HepG2 (cell line): ENCODE results near the gene DCDC2. TPM values are rescaled to one million over a fixed set of nuclear protein-coding genes. Genes with fewer than 3 reads are reported as not detected.
A peak's percentile ranks its signal among the peaks of the same experiment; 100 is the strongest.

Source experiments
- ATAC-seq: fragments of 200-7000 bp; cut with Tn5 transposase; 3 replicates; pipeline ENCODE4 v1.9.1; 2020; ENCODE audit warnings: mild to moderate bottlenecking, moderate library complexity
- BruUV-seq: library from RNA; stranded (reverse); fragments of 400-500 nt; replicated peaks from 2 replicates; lab custom pipeline; 2021; lab: Mats Ljungman, UMichigan
- CTCF ChIA-PET: fragments of 300-600 bp; formaldehyde crosslinking; extraction: SDS; loops from one replicate; lab custom pipeline; 2021; ENCODE audit warnings: low total read pairs, inconsistent platforms, low intra/inter-chr PET ratio; lab: Yijun Ruan, JAX
- POLR2A ChIA-PET: fragments of 350-600 bp; sonication (Branson Sonifier 250); formaldehyde crosslinking; loops from one replicate; lab custom pipeline; 2020; ENCODE audit warnings: antibody characterized with exemption, inconsistent platforms; lab: Yijun Ruan, JAX
- DNase-seq: peaks from one replicate; pipeline ENCODE4 v3.0.0-alpha.2; 2015; ENCODE audit warnings: low spot score
- FAIRE-seq: peaks from 3 replicates; lab custom pipeline; 2011; peaks lifted over from hg19 to GRCh38; lab: Jason Lieb, UNC
- H2AFZ ChIP-seq: one replicate; pipeline ENCODE4 v1.6.1; 2011; ENCODE audit warnings: low read length, inconsistent platforms
- H3K27ac ChIP-seq: fragments of 300-600 bp; 3 replicates; pipeline ENCODE4 v1.8.0; 2011; ENCODE audit warnings: mixed run types, mild to moderate bottlenecking, mixed read lengths, low read length, inconsistent platforms; ENCODE audit not compliant: insufficient read depth; ENCODE audit errors: extremely low read length
- H3K27me3 ChIP-seq, 2 experiments: fragments of 200-600 bp in 1 of 2; 2 replicates in 1 of 2; 3 replicates in 1 of 2; pipeline versions ENCODE4 v1.6.0 to v1.8.0; 2011; ENCODE audit warnings: low read length in 2 of 2, mild to moderate bottlenecking in 2 of 2, moderate library complexity in 2 of 2, inconsistent platforms in 1 of 2; ENCODE audit not compliant: insufficient read depth in 2 of 2, control insufficient read depth in 1 of 2
- H3K36me3 ChIP-seq, 2 experiments: fragments of 200-600 bp in 1 of 2; replicated peaks in 1 of 2; 2 replicates in 1 of 2; 3 replicates in 1 of 2; pipeline versions ENCODE4 v1.5.1 to v1.8.0; 2011; ENCODE audit warnings: low read length in 2 of 2, inconsistent platforms in 1 of 2; ENCODE audit not compliant: insufficient read depth in 2 of 2, control insufficient read depth in 1 of 2
- H3K4me1 ChIP-seq: 2 replicates; pipeline ENCODE4 v1.5.1; 2012; ENCODE audit warnings: low read length, inconsistent platforms; ENCODE audit not compliant: insufficient read depth
- H3K4me2 ChIP-seq: 2 replicates; pipeline ENCODE4 v1.6.0; 2011; ENCODE audit warnings: low read depth, low read length, inconsistent platforms
- H3K4me3 ChIP-seq, 3 experiments: fragments of 200-600 bp in 1 of 3; sonication (generic), shearing (Covaris generic) in 1 of 3; replicated peaks in 1 of 3; 2 replicates each; pipeline ENCODE4 v1.5.1; 2011 to 2016; ENCODE audit warnings: low read length in 3 of 3, inconsistent platforms in 2 of 3, low read depth in 2 of 3, mild to moderate bottlenecking in 2 of 3, control low read depth in 1 of 3, mixed read lengths in 1 of 3; ENCODE audit not compliant: insufficient read depth in 1 of 3
- H3K79me2 ChIP-seq: one replicate; pipeline ENCODE4 v1.6.1; 2011; ENCODE audit warnings: low read length, inconsistent platforms; ENCODE audit not compliant: insufficient read depth
- H3K9ac ChIP-seq: 2 replicates; pipeline ENCODE4 v1.6.0; 2011; ENCODE audit warnings: mild to moderate bottlenecking, low read depth, low read length, inconsistent platforms; ENCODE audit not compliant: insufficient read depth
- H3K9me3 ChIP-seq: 2 replicates; pipeline ENCODE4 v1.5.1; 2012; ENCODE audit warnings: mild to moderate bottlenecking, low read length
- H4K20me1 ChIP-seq: 2 replicates; pipeline ENCODE4 v1.6.0; 2011; ENCODE audit warnings: inconsistent platforms, mild to moderate bottlenecking, low read length, moderate library complexity; ENCODE audit not compliant: insufficient read depth
- BCL6 ChIP-seq: IDR thresholded peaks from 2 replicates; pipeline ENCODE4 v1.6.1; 2016; ENCODE audit warnings: missing genetic modification reagents, missing compliant biosample characterization
- CEBPB ChIP-seq: IDR thresholded peaks from 2 replicates; pipeline ENCODE4 v1.6.1; 2011; ENCODE audit warnings: low read depth, low read length, improper control_type of control experiment, borderline replicate concordance
- HINFP ChIP-seq: sonication (generic); formaldehyde crosslinking; IDR thresholded peaks from 2 replicates; pipeline ENCODE4 v1.4.0; 2020; ENCODE audit warnings: low read depth, mild to moderate bottlenecking, missing genetic modification reagents
- NCOA5 ChIP-seq: sonication (generic); formaldehyde crosslinking; IDR thresholded peaks from 2 replicates; pipeline ENCODE4 v1.4.0; 2020; ENCODE audit warnings: missing genetic modification reagents
- NONO ChIP-seq, 2 experiments: fragments of 450-650 bp in 1 of 2; sonication (generic) in 1 of 2; formaldehyde crosslinking in 1 of 2; IDR thresholded peaks in 1 of 2; conservative IDR thresholded peaks in 1 of 2; 2 replicates each; pipeline versions ENCODE4 v1.6.1 to v1.8.0; 2017 to 2022; ENCODE audit warnings: mild to moderate bottlenecking in 1 of 2, missing genetic modification reagents in 1 of 2, moderate library complexity in 1 of 2
- REL ChIP-seq: sonication (generic); formaldehyde crosslinking; conservative IDR thresholded peaks from 2 replicates; pipeline ENCODE4 v1.8.0; 2022; ENCODE audit warnings: mild to moderate bottlenecking, missing genetic modification reagents, moderate library complexity
- ZNF629 ChIP-seq: sonication (generic); formaldehyde crosslinking; conservative IDR thresholded peaks from 2 replicates; pipeline ENCODE4 v1.5.0; 2020; ENCODE audit warnings: missing genetic modification reagents
- WGBS: methylation state at CpG from one replicate; pipeline ENCODE4 v1.1.6; 2017; ENCODE audit warnings: low lambda C conversion rate; 5-methylcytosine and 5-hydroxymethylcytosine counted together
- in situ Hi-C: cut with HindIII; loops from 2 replicates; pipeline ENCODE4 v1.10.0; 2017; ENCODE audit warnings: low pct_unique_long_range_greater_than_20kb; ENCODE audit not compliant: extremely low pct_ligation_motif_present
- intact Hi-C: fragments of 100-400 bp; cut with micrococcal nuclease; formaldehyde crosslinking; loops from one replicate; pipeline ENCODE4 v1.10.0; 2022; ENCODE audit not compliant: unreplicated experiment
- polyA plus RNA-seq, 8 experiments: library from polyadenylated mRNA; depleted of rRNA in 3 of 8; stranded (reverse) in 7 of 8; unstranded in 1 of 8; fragments of >200 nt; fragmentation: Illumina TruSeq in 4 of 8; extraction: Trizol in 4 of 8; gene quantifications; 2 replicates each; pipeline versions ENCODE4 v1.2.1 to v1.2.3, GENCODE V29; 2011 to 2016; ENCODE audit warnings: low read depth in 4 of 8, missing spikeins in 1 of 8, mixed read lengths in 1 of 8; ENCODE audit not compliant: insufficient read depth in 1 of 8
- total RNA-seq, 5 experiments: library from RNA; depleted of rRNA; stranded (reverse); fragments of >200 nt; fragmentation: Illumina TruSeq; extraction: Trizol; gene quantifications; 2 replicates each; pipeline ENCODE4 v1.2.3, GENCODE V29; 2016; ENCODE audit warnings: low read depth in 1 of 5

Gene DCDC2
- total and polyA plus RNA-seq, 2 of the 13 experiments (the other 11 are each of a cell fraction or from before 2014, with no cell fraction given) = 9.0 to 36.2 TPM

- no peaks in the 10 kb centered on the region for H3K27me3 ChIP-seq
- in situ Hi-C loops (no loop called here), intact Hi-C loops (no loop called here)
- no peak for TF ChIP-seq NONO (IDR thresholded peaks at IDR 0.05)
- peak; percentile 2; the same call in 1 of the 2 replicates for TF ChIP-seq NONO (CRISPR knock-in tag; conservative IDR thresholded peaks at IDR 0.05)
- TF ChIP-seq REL (CRISPR knock-in tag) = no peak
- no peak for TF ChIP-seq NCOA5 (CRISPR knock-in tag)
- 0 out of 2 replicates have a peak, but pooled peaks have one; percentile 2 for TF ChIP-seq BCL6 (CRISPR knock-in tag)
- 0 out of 2 replicates have a peak, but pooled peaks have one; percentile 11 for TF ChIP-seq CEBPB
- TF ChIP-seq ZNF629 (CRISPR knock-in tag) = peak; percentile 75
- no peak for TF ChIP-seq HINFP
- H3K9ac ChIP-seq = peak overlapping the region; percentile 68
- no peaks in the 10 kb centered on the region for H3K9me3 ChIP-seq
- CTCF ChIA-PET = no interaction called here
- peak overlapping the region; percentile 91 for H3K27ac ChIP-seq
- DNase-seq (peak; percentile 20), FAIRE-seq (no peak), ATAC-seq (no peak)
- WGBS = 97% methylated on average over 2 of the region's 2 CpGs
- peaks cover under 1 to 16% of the 10 kb centered on the region in 2 experiments for H3K36me3 ChIP-seq
- no peak overlapping the region for H2AFZ ChIP-seq
- POLR2A ChIA-PET = interaction anchor here (1.3 kb wide), 1 partner anchor 28 kb away, joined by 3 read pairs; the partner anchor contains the start of gene DCDC2
- peaks cover 68% of the 10 kb centered on the region for H3K79me2 ChIP-seq
- peak overlapping the region in 1 of 3 experiments; percentile 25; a peak in 1 of 6 replicates for H3K4me3 ChIP-seq
- H4K20me1 ChIP-seq = no peaks in the 10 kb centered on the region
- BruUV-seq = no TSS peak
- H3K4me1 ChIP-seq = peaks cover 95% of the 10 kb centered on the region
- H3K4me2 ChIP-seq = peak overlapping the region; percentile 56
These were observed 28.4 kb downstream of the DCDC2 start for GRCh38 chr6:24329451-24329850.
